HG03097 (cell line): ENCODE results near the gene TTC8.

Source experiments
- ATAC-seq: cut with Tn5 transposase; IDR thresholded peaks from one replicate; pipeline ENCODE4 v1.9.1; 2021; ENCODE audit not compliant: unreplicated experiment, low FRiP score

Gene TTC8

DNA sequence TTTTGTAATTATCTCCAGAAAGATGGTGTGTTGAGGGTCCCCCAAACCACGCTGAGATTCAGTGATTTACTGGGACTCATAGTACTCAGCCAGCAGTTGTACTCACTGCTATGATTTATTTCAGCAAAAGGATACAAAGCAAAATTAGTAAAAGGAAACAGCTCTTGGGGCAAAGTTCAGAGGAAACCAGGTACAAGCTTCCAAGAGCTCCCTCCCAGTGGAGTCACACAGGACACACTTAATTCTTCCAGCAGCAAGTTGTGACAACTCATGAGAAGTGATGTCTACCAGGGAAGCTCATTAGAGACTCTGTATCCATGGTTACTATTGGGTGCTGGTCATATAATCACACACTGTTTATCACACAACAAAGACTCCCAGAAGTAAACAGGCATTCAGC is 38.7 kb downstream of the TTC8 start:
- no peak for ATAC-seq

- no peak for ATAC-seq
Observed at GRCh38 chr14:88864198-88864597, 39.7 kb downstream of the TTC8 start.

DNA sequence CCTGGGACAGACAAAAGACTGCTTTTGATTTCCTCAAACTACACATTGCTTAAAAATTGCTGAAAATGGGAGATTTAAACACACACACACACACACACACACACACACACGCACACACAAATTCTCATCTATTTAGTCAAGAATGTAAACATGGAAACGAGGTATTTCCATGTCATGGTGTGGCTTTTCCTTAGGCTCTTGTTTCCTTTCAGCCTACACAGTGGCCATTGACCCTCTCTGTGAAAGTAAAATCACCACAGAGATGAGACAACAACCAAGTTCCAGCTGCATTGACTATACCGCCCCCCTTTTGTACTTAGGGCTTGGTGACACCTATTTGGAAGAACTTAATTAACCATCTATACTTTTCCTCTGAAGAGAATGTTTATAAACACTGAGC is 41.9 kb downstream of the TTC8 start:
- no peak for ATAC-seq

DNA sequence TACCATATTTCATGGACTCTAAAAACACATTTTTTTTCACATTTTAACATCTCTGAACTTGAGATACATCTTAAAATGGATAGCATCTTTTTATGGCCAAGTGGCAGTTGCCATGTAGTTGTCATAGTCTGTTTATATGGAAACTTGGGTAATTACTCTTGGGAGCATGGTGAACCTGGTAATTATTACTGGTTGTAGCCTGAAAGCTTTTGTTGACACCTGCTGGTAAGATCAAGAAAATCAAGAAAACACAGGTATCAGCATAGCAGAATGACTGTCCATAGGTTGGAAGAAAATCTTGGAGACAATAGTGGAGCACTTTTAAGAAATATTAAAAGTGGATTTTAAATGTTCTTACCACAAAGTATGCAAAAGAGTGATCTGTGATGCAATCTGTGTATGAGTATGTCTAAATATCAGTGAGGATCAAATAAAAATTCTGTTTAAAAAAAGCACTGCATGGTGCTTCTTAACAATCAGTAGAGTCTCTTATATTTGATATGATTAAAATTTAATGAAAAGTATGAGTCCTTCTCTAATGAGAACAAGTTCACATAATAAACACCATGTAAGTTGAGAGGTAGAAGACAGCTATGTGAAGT is 44.2 kb downstream of the TTC8 start:
- no peak for ATAC-seq

GRCh38 chr14:88870777-88871176 is 46.3 kb downstream of the TTC8 start:
- ATAC-seq, result no peak

DNA sequence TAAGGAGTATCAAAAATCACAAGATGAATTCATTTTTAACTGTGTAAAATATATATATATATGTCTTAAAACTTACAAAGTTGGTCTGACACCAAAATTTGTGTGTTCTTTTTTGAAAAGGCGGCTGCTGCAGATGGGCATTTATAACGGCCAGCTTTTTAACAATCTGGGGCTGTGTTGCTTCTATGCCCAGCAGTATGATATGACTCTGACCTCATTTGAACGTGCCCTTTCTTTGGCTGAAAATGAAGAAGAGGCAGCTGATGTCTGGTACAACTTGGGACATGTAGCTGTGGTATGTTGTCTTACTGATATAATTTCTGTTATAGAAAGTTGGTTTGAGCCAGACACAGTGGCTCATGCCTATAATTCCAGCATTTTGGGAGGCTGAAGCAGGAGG is 47.0 kb downstream of the TTC8 start:
- no peak for ATAC-seq

DNA sequence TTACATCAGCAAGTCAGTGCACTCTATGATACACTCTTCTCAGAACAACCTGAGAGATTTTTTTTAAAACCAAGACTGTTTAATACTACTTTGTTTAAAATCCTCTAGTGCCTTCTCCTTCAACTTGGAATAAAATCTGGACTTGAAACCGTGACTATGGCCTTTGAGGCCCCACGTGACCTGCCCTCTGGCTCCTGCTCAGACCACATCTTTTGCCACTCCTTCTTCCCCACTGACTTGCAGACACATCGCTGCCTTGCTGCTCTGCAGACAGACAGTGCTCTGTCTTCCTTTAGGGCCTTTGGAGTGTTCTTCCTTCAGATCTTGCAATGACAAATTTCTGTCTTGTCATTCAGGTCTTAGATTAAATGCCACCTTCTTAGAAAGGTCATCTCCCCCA is 48.5 kb downstream of the TTC8 start:
- ATAC-seq, result no peak

- ATAC-seq, result no peak
Observed at GRCh38 chr14:88877192-88877591, 52.7 kb downstream of the TTC8 start.

GRCh38 chr14:88879022-88879421 is 54.6 kb downstream of the TTC8 start:
- no peak for ATAC-seq

DNA sequence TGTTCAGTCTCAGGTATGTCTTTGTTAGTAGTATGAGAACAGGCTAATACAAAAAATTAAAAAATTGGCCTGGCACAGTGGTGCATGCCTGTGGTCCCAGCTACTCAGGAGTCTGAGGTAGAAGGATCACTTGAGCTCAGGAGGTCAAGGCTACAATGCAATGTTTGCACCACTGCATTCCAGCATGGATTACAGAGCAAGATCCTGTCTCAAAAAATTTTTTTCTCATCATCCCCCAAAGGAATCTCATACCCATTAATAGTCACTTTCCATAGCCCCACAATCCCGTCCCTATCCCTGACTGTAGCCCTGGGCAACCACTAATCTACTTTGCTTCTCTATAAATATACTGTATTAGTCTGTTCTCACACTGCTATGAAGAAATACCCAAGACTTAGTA is 57.8 kb downstream of the TTC8 start:
- ATAC-seq, result no peak

DNA sequence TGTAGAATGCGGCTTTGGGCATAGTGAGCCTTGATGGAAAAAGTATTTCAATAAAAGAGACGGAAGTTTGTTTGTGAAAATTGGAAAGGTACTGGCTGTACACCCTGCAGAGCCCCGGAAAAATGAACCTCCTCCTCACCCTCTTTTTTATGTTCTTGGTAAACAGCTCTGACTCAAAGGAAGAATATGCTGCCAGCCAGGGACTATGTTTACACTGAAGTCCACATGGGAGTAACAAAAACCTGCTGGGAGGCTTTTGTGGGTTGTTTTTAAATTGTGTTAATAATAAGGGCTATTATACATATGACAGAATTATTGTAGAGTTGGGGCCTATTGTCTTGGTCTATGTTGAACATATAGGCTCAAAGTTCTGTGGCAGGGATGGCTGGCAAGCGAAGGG is 70.7 kb downstream of the TTC8 start:
- no peak for ATAC-seq

DNA sequence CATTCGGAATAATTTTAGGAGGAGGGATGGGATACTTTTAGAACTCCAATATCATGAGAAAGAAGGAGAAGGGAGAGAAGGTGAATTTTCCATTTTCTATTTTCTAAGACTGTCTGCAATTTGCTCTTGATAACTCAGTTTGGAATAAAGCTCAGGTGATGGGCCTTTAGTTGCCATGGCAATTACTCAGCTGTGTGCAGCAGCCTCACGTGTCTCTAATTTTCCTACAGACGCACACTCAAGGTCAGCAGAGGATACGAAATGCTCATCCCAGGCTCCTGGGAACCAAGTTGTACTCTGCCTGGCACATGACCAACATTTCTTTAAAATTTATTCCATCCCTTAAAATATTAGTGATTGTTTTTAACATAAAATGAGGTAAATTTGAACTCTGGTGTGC is 76.7 kb downstream of the TTC8 start:
- no peak for ATAC-seq

- ATAC-seq, result no peak
Observed at GRCh38 chr14:88901991-88902390, 77.5 kb downstream of the TTC8 start.

DNA sequence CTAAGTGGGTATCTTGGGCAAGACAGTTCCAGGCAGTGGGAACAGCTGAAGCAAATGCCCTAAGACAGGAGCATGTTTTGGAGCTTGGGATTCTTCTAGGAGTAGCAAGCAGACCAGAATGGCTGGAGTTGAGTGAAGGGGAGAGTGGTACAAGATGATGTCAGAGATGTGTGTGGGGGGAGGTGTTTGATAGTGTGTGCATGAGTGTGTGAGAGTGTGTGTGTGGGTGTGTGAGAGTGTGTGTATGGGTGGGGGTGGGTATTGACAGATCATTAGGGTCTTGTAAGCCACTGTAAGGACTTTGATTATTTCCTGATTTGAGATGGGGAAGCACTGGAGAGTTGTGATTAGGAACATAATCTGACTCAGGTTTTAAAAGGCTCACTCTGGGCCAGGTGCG is 78.4 kb downstream of the TTC8 start:
- no peak for ATAC-seq

DNA sequence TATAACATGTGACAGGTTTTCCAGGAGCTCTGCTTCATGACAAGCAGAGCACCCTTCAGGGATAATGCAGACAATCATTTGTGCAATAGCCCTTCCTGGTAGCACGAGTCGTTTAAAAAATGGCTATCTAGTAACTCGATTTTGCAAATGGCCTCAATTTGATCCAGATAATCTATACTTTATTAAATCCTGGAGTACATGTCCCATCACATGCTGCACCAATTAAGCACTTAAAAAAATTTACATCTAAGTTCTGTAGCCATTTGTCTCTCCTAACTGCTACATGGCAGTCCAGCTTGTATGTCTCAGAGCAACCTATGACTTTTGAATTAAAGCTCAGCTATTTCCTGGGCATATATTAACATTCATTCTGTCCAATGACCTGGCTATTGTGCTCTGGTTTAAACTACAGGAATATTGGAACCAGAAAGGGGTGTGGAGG is 79.8 kb downstream of the TTC8 start:
- ATAC-seq, result no peak

- no peak for ATAC-seq
Observed at GRCh38 chr14:88904864-88905263, 80.4 kb downstream of the TTC8 start.

DNA sequence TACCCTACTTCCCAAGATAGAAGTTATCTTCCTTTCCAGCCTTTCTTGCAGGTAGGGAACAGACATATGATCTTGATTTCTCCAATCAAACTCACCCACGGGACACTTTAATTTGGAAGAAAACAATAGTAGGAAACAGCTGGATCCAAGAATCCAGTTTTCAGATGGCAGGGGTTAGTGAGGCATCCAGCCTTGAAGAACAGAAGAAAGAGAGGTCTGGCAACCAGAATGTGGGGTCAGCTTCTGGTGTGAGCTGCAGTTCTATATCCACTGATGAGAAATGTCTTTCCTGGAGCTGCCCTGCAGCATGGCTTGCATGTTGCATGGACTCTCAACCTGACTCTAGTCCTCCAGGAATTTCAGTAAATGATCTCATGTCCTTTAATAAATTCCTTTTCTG is 83.8 kb downstream of the TTC8 start:
- ATAC-seq, result no peak

GRCh38 chr14:88910386-88910785 is 85.9 kb downstream of the TTC8 start:
- ATAC-seq, result no peak

DNA sequence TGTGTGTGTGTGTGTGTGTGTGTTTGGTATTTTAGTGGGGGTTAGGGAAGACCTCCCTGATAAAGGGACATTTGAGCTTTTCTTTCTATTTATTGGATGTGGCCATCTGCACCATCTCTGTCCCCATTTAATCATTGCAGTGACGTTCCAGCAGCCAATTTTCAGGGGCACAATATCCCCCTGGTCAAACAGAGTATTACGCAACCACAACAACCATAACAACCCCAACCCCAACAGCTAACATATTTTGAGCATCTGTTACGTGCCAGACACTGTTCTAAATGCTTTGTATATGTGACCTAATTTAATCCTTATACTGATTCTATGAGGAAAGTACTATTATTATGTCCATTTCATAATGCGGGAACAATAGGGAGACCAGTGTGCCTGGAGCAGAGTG is 87.4 kb downstream of the TTC8 start:
- no peak for ATAC-seq

GRCh38 chr14:88914956-88915355 is 90.5 kb downstream of the TTC8 start:
- no peak for ATAC-seq

- ATAC-seq, result no peak
Observed at GRCh38 chr14:88919502-88919901, 95.1 kb downstream of the TTC8 start.
